NOMO-1 treated with DMSO at 0.1 percent for 48 hours (cell line): ENCODE measurements around the gene KDM4C.

Experiments used
- DNase-seq: peaks from one replicate; lab custom pipeline; 2025; ENCODE audit not compliant: unreplicated experiment; lab: John Stamatoyannopoulos, UW

The KDM4C gene

DNA sequence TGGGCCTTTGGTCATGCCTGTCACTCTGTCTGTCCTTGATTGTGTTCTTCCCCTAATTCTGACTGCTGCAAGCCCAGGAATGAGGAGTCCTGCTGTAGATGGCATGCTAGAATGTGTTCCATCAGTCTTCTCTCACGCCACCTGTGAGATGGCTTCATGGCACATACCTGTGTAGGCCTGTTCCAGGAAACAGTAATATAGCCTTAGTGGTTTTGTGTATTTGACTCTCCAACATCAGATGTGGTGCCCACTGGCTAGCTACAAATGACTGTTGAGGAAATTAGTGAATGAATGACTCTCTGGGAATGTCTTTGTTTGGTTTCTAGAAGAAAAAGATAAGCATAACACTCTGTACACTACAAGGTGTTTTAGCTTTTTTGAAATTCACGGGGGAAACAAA, 367.5 kb downstream of the KDM4C start:
- no peak for DNase-seq

DNA sequence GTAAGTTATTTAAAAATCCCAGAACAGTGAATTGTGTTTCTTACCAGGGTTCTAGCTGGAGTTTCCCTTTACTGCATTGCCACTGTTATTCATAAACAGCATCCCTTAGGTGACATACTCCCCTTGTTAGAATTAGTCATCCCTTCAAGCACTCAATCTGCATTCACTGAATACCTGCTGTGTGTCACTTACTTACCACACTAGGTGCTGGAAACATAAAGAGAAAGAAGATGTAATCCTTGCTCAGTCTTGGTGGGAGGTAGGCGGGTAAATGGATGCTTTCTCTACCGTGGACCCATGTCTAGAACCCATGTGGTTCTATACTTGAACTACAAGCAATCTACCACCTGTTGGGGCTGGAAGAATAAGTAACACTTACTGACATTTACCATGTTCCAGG, 371.6 kb downstream of the KDM4C start:
- DNase-seq = no peak

DNA sequence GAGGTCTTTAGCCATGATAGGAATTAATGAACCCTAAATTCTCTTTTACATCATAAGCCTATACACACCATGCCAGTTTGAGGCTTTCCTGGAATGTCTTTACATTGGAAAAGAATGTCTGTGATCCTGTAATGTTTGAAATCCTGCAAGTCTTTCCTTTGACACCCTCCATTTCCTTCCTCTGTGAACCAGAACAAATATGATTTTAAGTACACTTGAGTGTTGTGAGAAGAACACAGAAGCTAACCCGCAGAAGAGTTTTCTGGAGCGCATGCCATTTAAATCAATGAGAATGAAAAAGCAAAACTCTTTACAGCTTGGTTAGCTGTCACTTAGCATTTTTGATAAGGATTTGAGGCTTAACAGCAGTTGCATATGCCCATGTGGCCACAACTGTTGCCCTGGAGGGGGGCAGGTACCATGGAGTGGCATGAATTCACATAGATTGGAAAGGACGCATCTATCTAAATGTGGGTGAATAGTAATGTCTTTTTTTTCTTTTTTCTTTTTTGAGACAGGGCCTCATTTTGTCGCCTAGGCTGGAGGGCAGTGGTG, 372.6 kb downstream of the KDM4C start:
- DNase-seq = no peak

DNA sequence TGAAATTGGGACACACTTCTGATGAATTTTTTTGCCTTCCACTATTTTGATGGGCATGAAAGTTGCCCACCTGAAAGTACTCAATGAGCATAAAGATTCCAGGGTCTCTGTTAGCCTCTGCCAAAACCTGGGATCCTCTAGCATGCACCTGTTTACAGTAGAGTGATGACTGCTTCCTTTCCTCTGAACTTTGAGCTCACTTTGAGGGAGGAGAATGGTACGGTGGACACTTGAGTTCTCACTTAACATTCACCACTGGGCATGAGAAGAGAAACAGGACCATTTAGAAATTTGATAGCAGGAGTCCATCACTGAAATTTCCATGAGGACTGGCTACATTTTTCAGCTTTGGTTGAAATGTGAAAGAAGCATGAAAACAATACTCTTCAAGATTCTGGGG, 374.8 kb downstream of the KDM4C start:
- no peak for DNase-seq

- no peak for DNase-seq
These were observed 378.0 kb downstream of the KDM4C start for GRCh38 chr9:7135735-7136134.

DNA sequence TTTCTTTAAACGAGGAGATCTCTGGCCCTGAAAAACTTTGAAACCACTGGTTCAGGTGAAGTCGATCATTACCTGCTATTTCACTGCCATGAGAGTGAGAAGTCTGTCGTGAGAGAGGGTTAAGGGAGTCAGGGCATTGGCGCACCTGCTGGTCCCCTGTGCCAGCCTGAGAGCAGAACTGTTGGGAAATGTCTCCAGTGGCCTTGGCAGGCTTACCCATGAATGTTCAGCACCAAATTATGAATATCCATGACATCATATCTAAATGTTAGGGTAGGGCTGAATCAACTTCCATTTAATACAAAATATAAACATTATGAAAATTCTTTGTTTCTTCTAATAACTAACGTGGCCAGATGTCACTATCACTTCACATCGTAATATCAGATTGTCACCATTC, 379.3 kb downstream of the KDM4C start:
- no peak for DNase-seq

DNA sequence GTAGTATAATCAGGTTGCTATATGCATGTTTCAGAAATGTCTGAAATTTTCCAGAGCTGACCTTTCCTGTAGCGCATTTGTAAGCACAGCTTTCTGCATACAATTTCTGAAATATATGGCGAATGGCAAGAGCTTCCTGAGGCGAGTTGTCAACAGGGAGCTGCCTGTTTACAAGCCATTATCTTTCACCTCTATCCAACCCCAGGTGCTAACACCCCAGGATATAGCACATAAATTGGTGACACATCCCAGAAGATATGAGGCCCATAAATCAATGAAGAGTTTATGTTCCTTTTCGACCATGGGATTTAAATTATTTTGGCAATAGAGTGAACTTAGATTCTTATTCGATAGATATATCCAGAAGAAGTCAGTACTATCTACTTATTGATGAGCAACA, 379.8 kb downstream of the KDM4C start:
- no peak for DNase-seq

DNA sequence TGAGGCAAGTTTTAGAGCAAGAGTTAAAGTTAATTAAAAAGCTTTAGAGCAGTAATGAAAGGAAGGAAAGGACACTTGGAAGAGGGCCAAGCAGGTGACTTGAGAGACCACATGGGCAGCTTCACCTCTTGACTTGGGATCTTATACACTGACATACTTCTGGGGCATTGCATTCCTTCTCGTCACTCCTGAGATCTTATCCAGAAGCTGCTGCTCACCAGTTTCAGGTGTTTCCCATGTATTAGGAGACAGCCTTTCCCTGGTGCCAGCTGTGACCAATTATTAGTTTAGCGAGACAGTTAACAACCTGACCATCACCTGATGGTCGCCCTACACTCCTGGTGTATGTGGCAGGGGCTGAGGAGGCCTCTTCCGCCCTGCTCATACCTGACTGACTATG, 382.1 kb downstream of the KDM4C start:
- no peak for DNase-seq

GRCh38 chr9:7140401-7140800, 382.6 kb downstream of the KDM4C start:
- DNase-seq = no peak

DNA sequence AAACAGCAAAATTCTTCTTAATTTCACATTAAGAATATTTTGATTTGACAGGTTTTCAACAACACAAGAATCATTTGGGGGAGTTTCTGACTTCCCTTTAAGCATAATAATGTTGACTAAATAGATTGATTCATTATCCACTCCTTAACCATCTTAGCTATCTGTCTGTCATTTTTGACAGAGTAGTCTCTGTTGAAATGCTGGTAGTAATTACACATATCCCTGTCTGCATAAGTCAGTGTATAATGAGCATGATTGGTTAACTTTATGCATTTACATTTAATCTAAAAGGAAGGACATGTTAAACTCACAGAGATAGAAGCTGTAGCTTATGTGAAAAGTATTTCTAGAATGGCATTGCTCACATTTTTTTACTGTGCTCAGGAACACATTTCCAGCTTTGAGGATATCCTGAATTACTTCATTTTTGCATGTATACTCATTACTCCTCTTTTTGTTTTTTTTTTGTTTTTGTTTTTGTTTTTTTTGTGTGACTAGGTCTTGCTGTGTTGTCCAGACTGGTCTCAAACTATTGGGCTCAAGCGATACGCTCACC, 385.9 kb downstream of the KDM4C start:
- DNase-seq = no peak

GRCh38 chr9:7144265-7145046, 386.7 kb downstream of the KDM4C start:
- DNase-seq = no peak

DNA sequence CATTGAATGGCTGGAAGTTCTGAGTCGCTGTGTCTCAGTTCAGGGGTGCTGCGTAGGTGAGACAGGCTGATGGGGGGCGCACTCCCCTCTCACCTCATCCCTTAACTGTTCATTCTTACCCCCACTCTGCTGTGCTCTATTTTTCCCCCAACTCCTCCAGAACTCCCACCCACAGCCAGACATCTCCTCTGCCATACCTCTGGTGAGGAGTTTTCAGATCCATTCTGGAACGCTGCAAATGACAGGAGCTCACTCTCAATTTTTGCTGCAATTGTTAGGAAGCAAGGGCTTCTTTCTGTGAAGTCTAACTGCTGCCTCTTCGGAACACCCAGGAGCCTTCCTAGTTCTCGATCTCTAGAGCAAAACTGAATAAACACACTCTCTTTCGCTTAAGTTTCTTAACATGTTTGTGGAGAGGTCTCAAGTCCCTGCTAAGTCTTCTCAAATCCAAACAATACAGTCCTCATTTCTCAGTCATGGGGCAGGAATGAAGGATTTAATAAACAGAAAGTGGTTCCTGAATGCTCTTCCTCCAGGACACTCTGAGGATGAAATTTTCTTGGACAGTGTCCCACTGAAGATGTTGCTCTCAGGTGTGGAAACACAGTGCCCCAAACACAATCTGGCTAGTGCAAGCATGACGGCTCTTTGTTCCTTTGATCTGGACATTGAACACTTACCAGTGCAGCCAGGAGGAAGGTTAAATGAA, 387.7 kb downstream of the KDM4C start:
- no peak for DNase-seq

DNA sequence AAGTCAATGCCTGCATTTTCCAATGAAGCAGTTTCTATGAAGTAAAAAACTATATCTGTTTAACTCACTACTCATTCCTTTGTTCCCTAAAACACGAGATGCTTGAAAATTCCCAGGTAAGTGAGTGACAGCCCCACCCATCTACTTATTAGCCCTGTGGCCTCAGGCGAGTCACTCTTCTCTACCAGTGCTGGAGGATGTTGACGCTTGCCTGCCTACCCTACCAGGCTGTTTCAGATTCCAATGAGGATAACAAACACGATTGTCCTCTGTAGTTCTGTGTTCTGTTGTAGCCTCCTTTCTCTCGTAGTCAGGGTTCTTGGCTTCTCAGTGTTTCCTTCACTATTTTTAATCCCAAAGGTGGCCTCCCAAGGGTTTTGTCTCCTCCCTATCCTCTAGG, 388.8 kb downstream of the KDM4C start:
- DNase-seq = no peak

GRCh38 chr9:7147121-7148090, 389.6 kb downstream of the KDM4C start:
- DNase-seq = no peak

- DNase-seq = no peak
These were observed 390.5 kb downstream of the KDM4C start for GRCh38 chr9:7148243-7148765.

DNA sequence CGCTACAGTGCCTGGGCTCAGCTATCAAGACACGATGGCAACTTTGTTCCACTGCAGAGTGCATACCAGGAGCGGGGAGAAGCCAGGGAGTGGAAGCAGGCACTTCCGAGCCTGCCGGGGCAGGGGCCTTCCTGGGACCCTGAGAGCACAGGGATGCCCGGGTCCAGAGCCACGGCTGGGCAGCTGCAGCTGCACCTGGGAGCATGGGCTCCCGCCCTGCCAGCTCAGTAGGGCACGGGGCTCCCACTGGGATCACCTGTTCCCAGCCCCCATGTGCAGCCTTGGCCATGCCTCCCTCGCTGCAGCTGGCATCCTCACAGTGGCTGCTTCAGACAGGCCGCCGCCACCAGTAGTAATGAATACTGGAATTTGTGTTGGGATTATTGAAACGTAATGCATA, 391.5 kb downstream of the KDM4C start:
- DNase-seq = no peak

- DNase-seq = peak; percentile 71
These were observed 392.5 kb downstream of the KDM4C start for GRCh38 chr9:7150153-7150890.

- no peak for DNase-seq
These were observed 395.4 kb downstream of the KDM4C start for GRCh38 chr9:7153134-7153533.

GRCh38 chr9:7153566-7153965, 395.8 kb downstream of the KDM4C start:
- DNase-seq = no peak
